ENCODE results near the gene FHAD1. TPM values are rescaled to one million over a fixed set of nuclear protein-coding genes. Genes with fewer than 3 reads are reported as not detected.

FHAD1 gene
- polyA plus RNA-seq, 1 of the 3 experiments (the other 2 are of a cell fraction), result 0.48 TPM

DNA sequence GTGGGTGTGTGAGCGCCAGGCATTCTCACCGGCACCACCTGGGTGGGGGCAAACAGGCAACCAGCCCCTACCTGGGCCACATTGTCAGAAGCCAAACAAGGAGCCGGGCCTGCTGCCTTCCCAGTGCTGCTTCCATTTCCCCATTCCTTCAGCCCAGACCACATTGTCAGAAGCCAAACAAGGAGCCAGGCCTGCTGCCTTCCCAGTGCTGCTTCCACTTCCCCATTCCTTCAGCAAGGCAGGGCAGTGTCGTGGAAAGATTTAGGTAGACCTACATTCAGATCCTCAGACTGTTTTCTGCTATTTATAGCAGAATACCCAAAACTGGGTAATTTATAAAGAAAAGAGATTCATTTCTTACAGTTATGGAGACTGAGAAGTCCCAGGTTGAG is 115.7 kb downstream of the FHAD1 start:
- ChIA-PET POLR2A (no interaction called here), CTCF (interaction anchor here (1.3 kb wide), 1 partner anchor 39 kb away, joined by 6 read pairs; no protein-coding TSS in a partner anchor)
- WGBS (ENCODE audit: low lambda C conversion rate), result 95% methylated on average over 4 of the region's 4 CpGs
- H3K4me2 ChIP-seq, result no peak overlapping the region
- H3K79me2 ChIP-seq (ENCODE audit: insufficient read depth), result no peaks in the 10 kb centered on the region
- no peak overlapping the region for H3K4me3 ChIP-seq (ENCODE audit: low read depth in 2 of 2, low read length in 1 of 2)
- no peak overlapping the region for H3K27ac ChIP-seq (ENCODE audit: low read depth in 2 of 2, low read length in 1 of 2)
- TF ChIP-seq TEAD4 (IDR thresholded peaks at IDR 0.05; ENCODE audit: borderline replicate concordance, insufficient read depth) (no peak), RAD21 (IDR thresholded peaks at IDR 0.05; ENCODE audit: low read length) (no peak), EZH2phosphoT487 (IDR thresholded peaks at IDR 0.05; ENCODE audit: borderline replicate concordance, low read depth) (no peak), USF2 (IDR thresholded peaks at IDR 0.05; ENCODE audit: borderline replicate concordance, low read depth, low read length) (no peak), FOXM1 (IDR thresholded peaks at IDR 0.05; ENCODE audit: low read depth) (no peak), FOXJ3 (CRISPR knock-in tag; IDR thresholded peaks at IDR 0.05) (no peak), GATA2 (CRISPR knock-in tag; IDR thresholded peaks at IDR 0.05) (no peak), JUND (IDR thresholded peaks at IDR 0.05) (no peak), CTCF (IDR thresholded peaks at IDR 0.05) (no peak), PBX3 (IDR thresholded peaks at IDR 0.05) (no peak), RCOR1 (IDR thresholded peaks at IDR 0.05; ENCODE audit: low read length) (no peak)
- TF ChIP-seq, protein P1, sequence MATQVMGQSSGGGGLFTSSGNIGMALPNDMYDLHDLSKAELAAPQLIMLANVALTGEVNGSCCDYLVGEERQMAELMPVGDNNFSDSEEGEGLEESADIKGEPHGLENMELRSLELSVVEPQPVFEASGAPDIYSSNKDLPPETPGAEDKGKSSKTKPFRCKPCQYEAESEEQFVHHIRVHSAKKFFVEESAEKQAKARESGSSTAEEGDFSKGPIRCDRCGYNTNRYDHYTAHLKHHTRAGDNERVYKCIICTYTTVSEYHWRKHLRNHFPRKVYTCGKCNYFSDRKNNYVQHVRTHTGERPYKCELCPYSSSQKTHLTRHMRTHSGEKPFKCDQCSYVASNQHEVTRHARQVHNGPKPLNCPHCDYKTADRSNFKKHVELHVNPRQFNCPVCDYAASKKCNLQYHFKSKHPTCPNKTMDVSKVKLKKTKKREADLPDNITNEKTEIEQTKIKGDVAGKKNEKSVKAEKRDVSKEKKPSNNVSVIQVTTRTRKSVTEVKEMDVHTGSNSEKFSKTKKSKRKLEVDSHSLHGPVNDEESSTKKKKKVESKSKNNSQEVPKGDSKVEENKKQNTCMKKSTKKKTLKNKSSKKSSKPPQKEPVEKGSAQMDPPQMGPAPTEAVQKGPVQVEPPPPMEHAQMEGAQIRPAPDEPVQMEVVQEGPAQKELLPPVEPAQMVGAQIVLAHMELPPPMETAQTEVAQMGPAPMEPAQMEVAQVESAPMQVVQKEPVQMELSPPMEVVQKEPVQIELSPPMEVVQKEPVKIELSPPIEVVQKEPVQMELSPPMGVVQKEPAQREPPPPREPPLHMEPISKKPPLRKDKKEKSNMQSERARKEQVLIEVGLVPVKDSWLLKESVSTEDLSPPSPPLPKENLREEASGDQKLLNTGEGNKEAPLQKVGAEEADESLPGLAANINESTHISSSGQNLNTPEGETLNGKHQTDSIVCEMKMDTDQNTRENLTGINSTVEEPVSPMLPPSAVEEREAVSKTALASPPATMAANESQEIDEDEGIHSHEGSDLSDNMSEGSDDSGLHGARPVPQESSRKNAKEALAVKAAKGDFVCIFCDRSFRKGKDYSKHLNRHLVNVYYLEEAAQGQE (IDR thresholded peaks at IDR 0.05; ENCODE audit: low read depth, low read length), result no peak
- TF ChIP-seq, protein P2, sequence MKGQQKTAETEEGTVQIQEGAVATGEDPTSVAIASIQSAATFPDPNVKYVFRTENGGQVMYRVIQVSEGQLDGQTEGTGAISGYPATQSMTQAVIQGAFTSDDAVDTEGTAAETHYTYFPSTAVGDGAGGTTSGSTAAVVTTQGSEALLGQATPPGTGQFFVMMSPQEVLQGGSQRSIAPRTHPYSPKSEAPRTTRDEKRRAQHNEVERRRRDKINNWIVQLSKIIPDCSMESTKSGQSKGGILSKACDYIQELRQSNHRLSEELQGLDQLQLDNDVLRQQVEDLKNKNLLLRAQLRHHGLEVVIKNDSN (IDR thresholded peaks at IDR 0.05; ENCODE audit: borderline replicate concordance, low read depth), result no peak
- no peaks in the 10 kb centered on the region for H3K9me2 ChIP-seq
- no peaks in the 10 kb centered on the region for H3F3A ChIP-seq (replicated peaks; ENCODE audit: insufficient read depth)
- H3K9me3 ChIP-seq, result no peaks in the 10 kb centered on the region
- no peak for DNase-seq
- H3K4me1 ChIP-seq (ENCODE audit: control insufficient read depth in 1 of 2, insufficient read depth in 2 of 2, low read depth in 1 of 2, low read length in 1 of 2), result peaks cover 0 to 1% of the 10 kb centered on the region in 2 experiments; a peak in 1 of 4 replicates
- H3K9ac ChIP-seq, result no peak overlapping the region
- H4K20me1 ChIP-seq (ENCODE audit: insufficient read depth), result no peaks in the 10 kb centered on the region
- H3K27me3 ChIP-seq (ENCODE audit: insufficient read depth), result no peaks in the 10 kb centered on the region
- no peaks in the 10 kb centered on the region for H3K36me3 ChIP-seq (replicated peaks in 1 of 2; ENCODE audit: control insufficient read depth in 1 of 2, insufficient read depth in 2 of 2, low read length in 1 of 2)
- H2AFZ ChIP-seq (ENCODE audit: low read depth), result no peak overlapping the region

All from SK-N-SH (cell line).